Stimulated activated CD4-positive, alpha-beta T cell treated with anti-CD3 and anti-CD28 coated beads, Interleukin-15, amount 100 ng/mL, for 48 hours (primary cell): ENCODE measurements around the gene ANO1.
"Not testable (repeated sequence)": the region's sequence is repeated elsewhere in the genome, so short reads cannot be mapped to it uniquely, and the experiment has no call there.

Experiments
- DNase-seq, 2 donors: peaks; one replicate each; pipeline ENCODE4 v3.0.0-alpha.2; 2020; ENCODE audit warnings: low read depth in 2 of 2

ANO1 gene

GRCh38 chr11:70191495-70192140, 113.5 kb downstream of the ANO1 start:
- peak; percentile 38 to 51 for DNase-seq

- DNase-seq = no peak
Observed at GRCh38 chr11:70192666-70193410, 114.7 kb downstream of the ANO1 start.

GRCh38 chr11:70193411-70194292, 115.5 kb downstream of the ANO1 start:
- no peak for DNase-seq

- DNase-seq = no peak
Observed at GRCh38 chr11:70194792-70195791, 117.0 kb downstream of the ANO1 start.

GRCh38 chr11:70200212-70200844, 122.2 kb downstream of the ANO1 start:
- DNase-seq = no peak

- not testable (repeated sequence) for DNase-seq
Observed at GRCh38 chr11:70201047-70201446, 122.9 kb downstream of the ANO1 start.

- DNase-seq = no peak
Observed at GRCh38 chr11:70201882-70202861, 124.1 kb downstream of the ANO1 start.

- peak; percentile 82 to 86 for DNase-seq
Observed at GRCh38 chr11:70202920-70203750, 125.0 kb downstream of the ANO1 start, which contains the start of gene FADD. Gene FADD, plus strand, starts transcription at chr11:70203296. Its CDS starts 164 bp downstream, at chr11:70203460.

GRCh38 chr11:70203751-70204465, 125.8 kb downstream of the ANO1 start:
- peak; percentile 81 to 89 for DNase-seq

GRCh38 chr11:70204466-70204799, 126.3 kb downstream of the ANO1 start:
- no peak for DNase-seq

GRCh38 chr11:70205049-70205725, 127.1 kb downstream of the ANO1 start:
- DNase-seq = no peak

GRCh38 chr11:70205766-70206165, 127.6 kb downstream of the ANO1 start:
- DNase-seq = no peak

- DNase-seq = no peak
Observed at GRCh38 chr11:70206226-70206981, 128.3 kb downstream of the ANO1 start.

- DNase-seq = no peak
Observed at GRCh38 chr11:70206982-70207376, 128.9 kb downstream of the ANO1 start.

GRCh38 chr11:70207531-70208131, 129.5 kb downstream of the ANO1 start:
- DNase-seq = no peak

GRCh38 chr11:70209391-70209912, 131.3 kb downstream of the ANO1 start:
- no peak for DNase-seq
